ENCODE data around the gene LPAR1. TPM values are rescaled to one million over a fixed set of nuclear protein-coding genes. Genes with fewer than 3 reads are reported as not detected.

The LPAR1 gene
- total and polyA plus RNA-seq, 9 of the 15 experiments (the other 6 are each of a cell fraction or from before 2014, with no cell fraction given): 0.13 TPM; not detected in 8

DNA sequence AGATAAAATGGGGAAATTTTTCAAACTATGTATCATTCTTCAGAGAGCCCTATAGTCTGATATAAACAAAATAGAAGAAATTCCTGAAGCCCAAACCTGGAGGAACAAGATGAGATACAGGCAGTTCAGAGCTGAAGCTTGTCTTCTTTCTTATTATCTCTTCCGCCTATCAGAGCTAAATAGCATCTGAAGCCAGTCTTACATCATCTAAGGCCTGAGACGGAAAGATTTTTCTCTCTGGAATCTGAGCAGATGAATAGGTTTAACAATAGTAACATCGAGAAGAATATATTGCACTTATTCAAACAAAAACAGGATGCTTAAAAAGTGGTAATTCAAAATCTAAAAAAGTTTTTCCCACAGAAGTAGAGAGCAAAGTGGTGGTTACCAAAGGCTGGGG lies 59.8 kb downstream of the LPAR1 start:
- POLR2A ChIA-PET: no interaction called here
- no peak overlapping the region for H3K4me2 ChIP-seq (ENCODE audit: insufficient read depth, low read length)
- H3K36me3 ChIP-seq (ENCODE audit: control insufficient read depth, insufficient read depth, low read length): no peaks in the 10 kb centered on the region
- WGBS (ENCODE audit: insufficient coverage, low coverage, missing lambda C conversion rate): 0% methylated on average over 3 of the region's 3 CpGs
- in situ Hi-C loops (cut with MboI): no loop called here
- no peaks in the 10 kb centered on the region for H4K20me1 ChIP-seq (replicated peaks; ENCODE audit: control insufficient read depth, insufficient read depth, low read length)
- CTCF ChIA-PET (ENCODE audit: low intra/inter-chr PET ratio): no interaction called here
- H3K4me3 ChIP-seq: no peak overlapping the region
- H3K27me3 ChIP-seq (ENCODE audit: control insufficient read depth in 2 of 2, insufficient read depth in 2 of 2, low read length in 2 of 2): no peaks in the 10 kb centered on the region
- no peaks in the 10 kb centered on the region for H3K4me1 ChIP-seq (replicated peaks in 1 of 2; ENCODE audit: control insufficient read depth in 2 of 2, insufficient read depth in 2 of 2, low read length in 2 of 2)
- TF ChIP-seq, protein P1, sequence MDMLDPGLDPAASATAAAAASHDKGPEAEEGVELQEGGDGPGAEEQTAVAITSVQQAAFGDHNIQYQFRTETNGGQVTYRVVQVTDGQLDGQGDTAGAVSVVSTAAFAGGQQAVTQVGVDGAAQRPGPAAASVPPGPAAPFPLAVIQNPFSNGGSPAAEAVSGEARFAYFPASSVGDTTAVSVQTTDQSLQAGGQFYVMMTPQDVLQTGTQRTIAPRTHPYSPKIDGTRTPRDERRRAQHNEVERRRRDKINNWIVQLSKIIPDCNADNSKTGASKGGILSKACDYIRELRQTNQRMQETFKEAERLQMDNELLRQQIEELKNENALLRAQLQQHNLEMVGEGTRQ (CRISPR knock-in tag; IDR thresholded peaks at IDR 0.05): no peak
- no peaks in the 10 kb centered on the region for H3K9me1 ChIP-seq (ENCODE audit: control insufficient read depth, insufficient read depth, low read length)
- DNase-seq (ENCODE audit: extremely low read depth in 1 of 4, low spot score in 3 of 4): no peak
- intact Hi-C loops (cut with micrococcal nuclease): no loop called here
- H3K9me3 ChIP-seq (replicated peaks; ENCODE audit: control insufficient read depth, insufficient read depth, low read depth, low read length): no peaks in the 10 kb centered on the region
- ATAC-seq: no peak
- H3K9ac ChIP-seq (ENCODE audit: insufficient read depth in 1 of 2, low read depth in 2 of 2, low read length in 2 of 2): no peak overlapping the region
- no peak for FAIRE-seq
- no peaks in the 10 kb centered on the region for H3K79me2 ChIP-seq (ENCODE audit: control insufficient read depth, insufficient read depth, low read length)
- H2AFZ ChIP-seq (ENCODE audit: low read depth, low read length): no peak overlapping the region
- no peak overlapping the region for H3K27ac ChIP-seq (ENCODE audit: extremely low read depth, low read depth, low read length)
- BruUV-seq (replicated peaks): no TSS peak

DNA sequence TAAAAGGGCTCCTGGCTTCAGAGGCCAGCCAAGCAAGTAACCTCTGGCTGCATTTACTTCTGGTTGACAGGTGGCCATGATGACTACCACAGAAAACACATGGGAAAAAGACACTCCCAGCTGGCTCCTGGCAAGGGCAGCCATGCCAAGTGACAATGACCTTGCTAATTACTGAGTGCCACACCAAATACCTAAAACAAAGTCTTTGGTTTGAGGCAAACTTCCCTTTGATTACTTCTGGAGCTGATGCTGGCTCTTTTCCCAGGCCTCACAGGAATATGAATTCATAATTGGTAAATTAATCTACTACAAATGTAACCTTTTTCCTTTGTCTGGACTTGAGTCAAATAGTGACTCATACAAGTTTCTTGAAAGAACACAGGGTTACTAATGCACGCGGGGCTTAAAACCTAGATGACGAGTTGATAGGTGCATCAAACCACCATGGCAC lies 61.0 kb downstream of the LPAR1 start:
- Histone ChIP-seq H3K4me1 (replicated peaks in 1 of 2; ENCODE audit: control insufficient read depth in 2 of 2, insufficient read depth in 2 of 2, low read length in 2 of 2) (no peaks in the 10 kb centered on the region), H2AFZ (ENCODE audit: low read depth, low read length) (no peak overlapping the region), H3K9ac (ENCODE audit: insufficient read depth in 1 of 2, low read depth in 2 of 2, low read length in 2 of 2) (no peak overlapping the region), H3K27ac (ENCODE audit: extremely low read depth, low read depth, low read length) (no peak overlapping the region), H3K9me3 (replicated peaks; ENCODE audit: control insufficient read depth, insufficient read depth, low read depth, low read length) (0 out of 2 replicates have a peak, but pooled peaks cover 3% of the 10 kb centered on the region), H3K27me3 (ENCODE audit: control insufficient read depth in 2 of 2, insufficient read depth in 2 of 2, low read length in 2 of 2) (no peaks in the 10 kb centered on the region), H3K79me2 (ENCODE audit: control insufficient read depth, insufficient read depth, low read length) (no peaks in the 10 kb centered on the region), H3K9me1 (ENCODE audit: control insufficient read depth, insufficient read depth, low read length) (no peaks in the 10 kb centered on the region), H3K36me3 (ENCODE audit: control insufficient read depth, insufficient read depth, low read length) (no peaks in the 10 kb centered on the region), H4K20me1 (replicated peaks; ENCODE audit: control insufficient read depth, insufficient read depth, low read length) (no peaks in the 10 kb centered on the region), H3K4me2 (ENCODE audit: insufficient read depth, low read length) (no peak overlapping the region), H3K4me3 (no peak overlapping the region)
- ChIA-PET POLR2A (interaction anchor here (0.6 kb wide), 1 partner anchor 230 kb away, joined by 3 read pairs; no protein-coding TSS in a partner anchor), CTCF (ENCODE audit: low intra/inter-chr PET ratio) (no interaction called here)
- WGBS (ENCODE audit: insufficient coverage, low coverage, missing lambda C conversion rate): 0% methylated on average over 3 of the region's 3 CpGs
- intact Hi-C loops (cut with micrococcal nuclease) (no loop called here), in situ Hi-C loops (cut with MboI) (no loop called here)
- no TSS peak for BruUV-seq (replicated peaks)
- ATAC-seq (no peak), FAIRE-seq (no peak), DNase-seq (ENCODE audit: extremely low read depth in 1 of 4, low spot score in 3 of 4) (no peak)
- TF ChIP-seq SIN3A (IDR thresholded peaks at IDR 0.05; ENCODE audit: borderline replicate concordance in 2 of 2, control insufficient read depth in 1 of 2, low read depth in 2 of 2, low read length in 2 of 2) (no peak), SMARCE1 (IDR thresholded peaks at IDR 0.05) (no peak), ZBTB17 (CRISPR knock-in tag; IDR thresholded peaks at IDR 0.05) (no peak), POU5F1 (IDR thresholded peaks at IDR 0.05; ENCODE audit: borderline replicate concordance, low read depth, low read length, partially characterized antibody) (no peak), MXI1 (IDR thresholded peaks at IDR 0.05; ENCODE audit: low read depth, low read length) (no peak), MBD2 (IDR thresholded peaks at IDR 0.05; ENCODE audit: borderline replicate concordance, low read depth) (no peak), ZNF586 (CRISPR knock-in tag; conservative IDR thresholded peaks at IDR 0.05) (no peak), ZNF696 (CRISPR knock-in tag; conservative IDR thresholded peaks at IDR 0.05) (no peak), BRF1 (IDR thresholded peaks at IDR 0.05; ENCODE audit: borderline replicate concordance, extremely low read depth, insufficient read length) (no peak), ESRRB (CRISPR knock-in tag; IDR thresholded peaks at IDR 0.05; ENCODE audit: borderline replicate concordance) (no peak)
- TF ChIP-seq, protein P2, sequence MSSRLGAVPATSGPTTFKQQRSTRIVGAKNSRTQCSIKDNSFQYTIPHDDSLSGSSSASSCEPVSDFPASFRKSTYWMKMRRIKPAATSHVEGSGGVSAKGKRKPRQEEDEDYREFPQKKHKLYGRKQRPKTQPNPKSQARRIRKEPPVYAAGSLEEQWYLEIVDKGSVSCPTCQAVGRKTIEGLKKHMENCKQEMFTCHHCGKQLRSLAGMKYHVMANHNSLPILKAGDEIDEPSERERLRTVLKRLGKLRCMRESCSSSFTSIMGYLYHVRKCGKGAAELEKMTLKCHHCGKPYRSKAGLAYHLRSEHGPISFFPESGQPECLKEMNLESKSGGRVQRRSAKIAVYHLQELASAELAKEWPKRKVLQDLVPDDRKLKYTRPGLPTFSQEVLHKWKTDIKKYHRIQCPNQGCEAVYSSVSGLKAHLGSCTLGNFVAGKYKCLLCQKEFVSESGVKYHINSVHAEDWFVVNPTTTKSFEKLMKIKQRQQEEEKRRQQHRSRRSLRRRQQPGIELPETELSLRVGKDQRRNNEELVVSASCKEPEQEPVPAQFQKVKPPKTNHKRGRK (tag; IDR thresholded peaks at IDR 0.05): no peak
- TF ChIP-seq, protein P3, sequence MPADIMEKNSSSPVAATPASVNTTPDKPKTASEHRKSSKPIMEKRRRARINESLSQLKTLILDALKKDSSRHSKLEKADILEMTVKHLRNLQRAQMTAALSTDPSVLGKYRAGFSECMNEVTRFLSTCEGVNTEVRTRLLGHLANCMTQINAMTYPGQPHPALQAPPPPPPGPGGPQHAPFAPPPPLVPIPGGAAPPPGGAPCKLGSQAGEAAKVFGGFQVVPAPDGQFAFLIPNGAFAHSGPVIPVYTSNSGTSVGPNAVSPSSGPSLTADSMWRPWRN (IDR thresholded peaks at IDR 0.05; ENCODE audit: low read depth): no peak

All from K562 (cell line).